Measurements from ENCODE around the gene EXOC3L4.
"Not testable (repeated sequence)": the region's sequence is repeated elsewhere in the genome, so short reads cannot be mapped to it uniquely, and the experiment has no call there.

EXOC3L4 gene

GRCh38 chr14:103149351-103150237, 55.1 kb downstream of the EXOC3L4 start:
- no peak overlapping the region for H3K27ac ChIP-seq
- TF ChIP-seq CTCF (IDR thresholded peaks at IDR 0.05) = no peak
- no peak for TF ChIP-seq ZFX (IDR thresholded peaks at IDR 0.05; ENCODE audit: borderline replicate concordance)

- no peak for TF ChIP-seq CTCF (IDR thresholded peaks at IDR 0.05)
- no peak for TF ChIP-seq ZFX (IDR thresholded peaks at IDR 0.05; ENCODE audit: borderline replicate concordance)
Measured at GRCh38 chr14:103151270-103151945, 56.9 kb downstream of the EXOC3L4 start.

GRCh38 chr14:103155010-103155409, 60.5 kb downstream of the EXOC3L4 start:
- no peak for TF ChIP-seq ZFX (IDR thresholded peaks at IDR 0.05; ENCODE audit: borderline replicate concordance)
- TF ChIP-seq CTCF (IDR thresholded peaks at IDR 0.05) = no peak
- no peak overlapping the region for H3K27ac ChIP-seq

More at GRCh38 chr14:103151270-103151945, 56.9 kb downstream of the EXOC3L4 start:
- H3K27ac ChIP-seq = no peak overlapping the region

- H3K27ac ChIP-seq = not testable (repeated sequence)
Measured at GRCh38 chr14:103155416-103155815, 60.9 kb downstream of the EXOC3L4 start.

GRCh38 chr14:103155826-103156394, 61.4 kb downstream of the EXOC3L4 start:
- H3K27ac ChIP-seq = no peak overlapping the region
- TF ChIP-seq ZFX (IDR thresholded peaks at IDR 0.05; ENCODE audit: borderline replicate concordance) (no peak), CTCF (IDR thresholded peaks at IDR 0.05) (no peak)

- no peak overlapping the region for H3K27ac ChIP-seq
- no peak for TF ChIP-seq CTCF (IDR thresholded peaks at IDR 0.05)
- TF ChIP-seq ZFX (IDR thresholded peaks at IDR 0.05; ENCODE audit: borderline replicate concordance) = no peak
Measured at GRCh38 chr14:103156651-103157378, 62.3 kb downstream of the EXOC3L4 start.

GRCh38 chr14:103157969-103158368, 63.4 kb downstream of the EXOC3L4 start:
- H3K27ac ChIP-seq = no peak overlapping the region
- TF ChIP-seq ZFX (IDR thresholded peaks at IDR 0.05; ENCODE audit: borderline replicate concordance) (no peak), CTCF (IDR thresholded peaks at IDR 0.05) (no peak)
